ENCODE results near the gene FRMD5.

FRMD5 gene

DNA sequence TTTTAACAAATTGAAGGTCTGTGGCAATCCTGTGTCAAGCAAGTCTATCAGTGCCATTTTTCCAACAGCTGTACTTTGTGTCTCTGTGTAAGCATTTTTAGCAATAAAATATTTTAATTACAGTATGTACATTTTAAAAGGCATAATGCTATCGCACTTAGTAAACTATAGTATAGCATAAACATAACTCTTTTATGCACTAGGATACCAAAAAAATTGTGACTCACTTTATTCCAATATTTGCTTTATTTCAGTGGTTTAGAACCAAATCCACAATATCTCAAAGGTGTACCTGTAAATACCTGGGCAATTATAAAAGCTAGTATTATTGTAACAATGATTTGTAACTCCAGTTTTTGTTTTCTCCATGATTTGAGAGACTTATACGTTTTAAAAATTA is 46.5 kb downstream of the FRMD5 start:
- H3K4me3 ChIP-seq (replicated peaks; ENCODE audit: low read depth, low read length) = no peak overlapping the region
- TF ChIP-seq, protein P1, sequence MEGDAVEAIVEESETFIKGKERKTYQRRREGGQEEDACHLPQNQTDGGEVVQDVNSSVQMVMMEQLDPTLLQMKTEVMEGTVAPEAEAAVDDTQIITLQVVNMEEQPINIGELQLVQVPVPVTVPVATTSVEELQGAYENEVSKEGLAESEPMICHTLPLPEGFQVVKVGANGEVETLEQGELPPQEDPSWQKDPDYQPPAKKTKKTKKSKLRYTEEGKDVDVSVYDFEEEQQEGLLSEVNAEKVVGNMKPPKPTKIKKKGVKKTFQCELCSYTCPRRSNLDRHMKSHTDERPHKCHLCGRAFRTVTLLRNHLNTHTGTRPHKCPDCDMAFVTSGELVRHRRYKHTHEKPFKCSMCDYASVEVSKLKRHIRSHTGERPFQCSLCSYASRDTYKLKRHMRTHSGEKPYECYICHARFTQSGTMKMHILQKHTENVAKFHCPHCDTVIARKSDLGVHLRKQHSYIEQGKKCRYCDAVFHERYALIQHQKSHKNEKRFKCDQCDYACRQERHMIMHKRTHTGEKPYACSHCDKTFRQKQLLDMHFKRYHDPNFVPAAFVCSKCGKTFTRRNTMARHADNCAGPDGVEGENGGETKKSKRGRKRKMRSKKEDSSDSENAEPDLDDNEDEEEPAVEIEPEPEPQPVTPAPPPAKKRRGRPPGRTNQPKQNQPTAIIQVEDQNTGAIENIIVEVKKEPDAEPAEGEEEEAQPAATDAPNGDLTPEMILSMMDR (IDR thresholded peaks at IDR 0.05; ENCODE audit: low read length, missing control alignments) = no peak
- no peak for DNase-seq (ENCODE audit: low read depth)

DNA sequence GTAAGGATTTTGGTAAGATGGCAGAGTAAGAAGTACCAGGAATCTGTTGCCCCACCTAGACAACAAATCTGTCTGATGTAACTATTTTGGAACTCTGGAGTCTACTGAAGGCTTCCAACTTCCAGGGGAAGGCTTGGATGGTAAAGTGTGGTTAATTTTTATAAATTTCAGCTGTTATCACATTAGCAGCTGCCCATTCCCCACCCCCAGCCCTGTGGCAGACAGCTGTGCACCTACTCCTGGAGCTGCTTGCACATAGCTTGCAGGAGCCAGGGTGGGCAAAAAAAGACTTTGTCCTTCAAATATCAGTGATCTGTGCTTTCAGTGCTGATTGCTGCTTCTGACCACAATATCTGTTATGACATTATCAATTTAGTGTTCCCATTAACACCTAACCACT is 47.4 kb downstream of the FRMD5 start:
- no peak for DNase-seq (ENCODE audit: low read depth)
- TF ChIP-seq, protein P1 (IDR thresholded peaks at IDR 0.05; ENCODE audit: low read length, missing control alignments) = no peak
- no peak overlapping the region for H3K4me3 ChIP-seq (replicated peaks; ENCODE audit: low read depth, low read length)

DNA sequence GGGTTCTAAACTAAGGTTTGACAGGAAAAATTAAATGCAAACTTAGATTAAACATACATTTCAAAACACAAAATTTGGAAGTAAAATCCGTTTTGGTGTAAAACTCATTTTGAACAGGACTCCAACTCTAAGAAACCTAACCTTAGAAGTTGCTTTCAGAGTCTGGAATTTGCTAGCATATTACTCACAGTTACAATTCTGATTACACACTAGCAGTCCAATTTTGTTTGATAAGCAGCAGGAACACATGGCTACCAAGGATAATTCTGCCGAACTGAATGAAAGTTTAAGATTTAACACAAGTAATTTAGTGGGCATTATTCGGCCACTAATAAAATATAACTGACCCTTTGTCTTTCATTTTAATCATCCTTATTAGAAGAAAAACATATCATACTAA is 49.6 kb downstream of the FRMD5 start:
- H3K4me3 ChIP-seq (replicated peaks; ENCODE audit: low read depth, low read length) = no peak overlapping the region
- TF ChIP-seq, protein P1 (IDR thresholded peaks at IDR 0.05; ENCODE audit: low read length, missing control alignments) = no peak
- DNase-seq (ENCODE audit: low read depth) = peak; percentile 22

DNA sequence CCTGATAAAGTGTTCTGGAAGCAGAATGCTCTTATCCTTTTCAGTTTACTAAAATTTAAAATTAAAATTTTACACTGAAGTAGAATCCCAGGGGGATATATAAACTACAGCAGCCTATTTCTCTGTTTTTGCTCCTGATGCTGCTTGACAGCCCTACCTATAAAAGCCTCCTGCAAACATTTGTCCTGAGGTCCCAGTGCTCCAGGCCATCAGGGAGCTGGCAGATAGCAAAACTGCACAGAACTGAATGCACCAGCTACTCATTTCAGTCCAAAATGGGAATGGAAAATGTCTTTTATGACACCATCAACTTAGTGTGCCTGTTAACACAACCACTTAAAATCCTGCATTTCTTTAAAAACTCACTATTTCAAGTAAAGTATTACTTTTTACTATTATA is 50.1 kb downstream of the FRMD5 start:
- DNase-seq (ENCODE audit: low read depth) = no peak
- H3K4me3 ChIP-seq (replicated peaks; ENCODE audit: low read depth, low read length) = no peak overlapping the region
- TF ChIP-seq, protein P1 (IDR thresholded peaks at IDR 0.05; ENCODE audit: low read length, missing control alignments) = no peak

DNA sequence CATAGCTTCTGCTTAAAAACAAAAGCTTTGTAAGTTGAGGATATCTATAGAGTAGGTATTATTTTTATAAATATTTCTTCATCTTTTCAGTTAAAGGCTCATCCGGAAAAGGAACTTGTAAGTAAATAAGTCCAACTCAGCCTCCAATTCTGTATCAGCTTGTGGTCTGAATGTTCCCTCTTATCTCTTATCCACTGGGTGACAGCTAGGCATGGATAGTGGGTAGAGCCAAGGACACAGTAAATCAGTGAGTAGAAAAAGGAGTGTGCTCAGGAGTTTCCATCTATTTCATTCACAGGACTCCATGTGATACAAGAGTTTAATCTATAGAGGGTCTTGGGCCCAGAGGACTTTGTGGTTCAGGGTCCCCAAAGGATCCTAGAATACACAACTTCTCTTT is 50.9 kb downstream of the FRMD5 start:
- no peak overlapping the region for H3K4me3 ChIP-seq (replicated peaks; ENCODE audit: low read depth, low read length)
- no peak for DNase-seq (ENCODE audit: low read depth)
- TF ChIP-seq, protein P1 (IDR thresholded peaks at IDR 0.05; ENCODE audit: low read length, missing control alignments) = no peak

DNA sequence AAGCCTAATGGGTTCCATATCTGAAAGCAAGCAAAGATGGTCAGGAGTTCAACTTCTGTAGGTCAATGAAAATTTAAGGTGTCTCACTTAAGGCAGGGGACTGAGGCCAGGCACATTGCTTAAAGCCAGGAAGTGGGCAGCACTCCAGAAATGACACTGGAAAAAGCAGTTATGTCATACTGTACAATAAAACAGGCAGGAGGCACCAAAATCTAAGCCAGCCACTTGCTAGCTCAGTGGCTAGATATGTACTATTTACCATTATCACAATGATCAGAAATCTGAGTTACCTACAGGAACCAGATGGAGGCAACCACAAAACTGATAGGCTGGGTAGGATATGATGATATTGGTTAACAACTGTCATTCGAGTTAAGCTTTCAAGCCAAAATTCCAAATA is 57.3 kb downstream of the FRMD5 start:
- TF ChIP-seq, protein P1 (IDR thresholded peaks at IDR 0.05; ENCODE audit: low read length, missing control alignments) = no peak
- DNase-seq (ENCODE audit: low read depth) = peak; percentile 29
- H3K4me3 ChIP-seq (replicated peaks; ENCODE audit: low read depth, low read length) = no peak overlapping the region

DNA sequence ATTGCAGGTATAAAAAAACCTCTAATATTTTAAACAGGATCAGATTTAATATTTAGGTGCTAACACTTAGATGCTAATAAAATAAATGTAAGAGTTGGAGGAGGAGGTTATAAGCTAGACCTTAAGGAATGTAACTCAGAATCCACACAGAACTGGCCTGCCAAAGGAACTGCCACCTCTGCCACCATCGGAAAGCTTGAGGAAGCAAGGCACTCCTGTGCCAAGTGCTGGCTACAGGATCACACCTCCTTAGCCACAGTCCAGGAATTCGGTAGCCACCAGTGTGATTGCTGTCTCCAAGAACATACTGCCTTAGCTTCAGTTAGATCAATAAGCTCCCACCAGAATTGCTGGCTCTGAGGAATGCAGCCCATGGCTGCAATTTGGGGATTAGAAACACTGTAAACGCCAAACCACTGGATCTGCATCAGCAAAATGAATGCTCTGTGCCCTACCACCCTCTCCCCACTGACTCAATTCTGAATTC is 58.0 kb downstream of the FRMD5 start:
- DNase-seq (ENCODE audit: low read depth) = no peak
- TF ChIP-seq, protein P1 (IDR thresholded peaks at IDR 0.05; ENCODE audit: low read length, missing control alignments) = no peak
- no peak overlapping the region for H3K4me3 ChIP-seq (replicated peaks; ENCODE audit: low read depth, low read length)

Measured in fibroblast of pulmonary artery (primary cell).